Activated CD4-positive, alpha-beta T cell treated with anti-CD3 and anti-CD28 coated beads, Interleukin-2, amount 10 ng/mL, durations not matched to agents 7 days and 5 days (primary cell): Measurements from ENCODE around the gene MTUS2. TPM values are rescaled to one million over a fixed set of nuclear protein-coding genes. Genes with fewer than 3 reads are reported as not detected.

ENCODE experiments used
- CTCF ChIA-PET: fragments of 350-600 bp; sonication (Branson Sonifier 250); formaldehyde crosslinking; loops from one replicate; lab custom pipeline; 2021; ENCODE audit warnings: antibody characterized with exemption; lab: Charles Lee
- POLR2A ChIA-PET: fragments of 350-600 bp; sonication (Branson Sonifier 250); formaldehyde crosslinking; loops from one replicate; lab custom pipeline; 2021; ENCODE audit warnings: antibody characterized with exemption; lab: Charles Lee
- DNase-seq: peaks from one replicate; pipeline ENCODE4 v3.0.0-alpha.2; 2020
- H3K27ac Mint-ChIP-seq: one replicate; pipeline ENCODE4 v1.8.0; 2021; ENCODE audit warnings: mild to moderate bottlenecking, moderate library complexity, mixed read lengths
- H3K27me3 Mint-ChIP-seq: one replicate; pipeline ENCODE4 v1.8.0; 2021; ENCODE audit warnings: mixed read lengths
- H3K36me3 Mint-ChIP-seq: one replicate; pipeline ENCODE4 v1.8.0; 2021; ENCODE audit warnings: low read depth, mixed read lengths
- H3K4me1 Mint-ChIP-seq: one replicate; pipeline ENCODE4 v1.8.0; 2021; ENCODE audit warnings: mixed read lengths
- H3K4me3 Mint-ChIP-seq: one replicate; pipeline ENCODE4 v1.8.0; 2021; ENCODE audit warnings: mild to moderate bottlenecking, moderate library complexity, mixed read lengths
- H3K9me3 Mint-ChIP-seq: one replicate; pipeline ENCODE4 v1.8.0; 2021; ENCODE audit warnings: mixed read lengths
- total RNA-seq, 2 experiments: library from RNA; stranded (reverse); gene quantifications; one replicate each; pipeline ENCODE4 v1.2.3, GENCODE V29; 2021

MTUS2 gene
- total RNA-seq, 2 experiments from 2014 or later: not detected

- Mint-ChIP-seq H3K9me3 (no peaks in the 10 kb centered on the region), H3K36me3 (no peaks in the 10 kb centered on the region), H3K4me1 (no peaks in the 10 kb centered on the region), H3K4me3 (no peak overlapping the region), H3K27ac (no peak overlapping the region), H3K27me3 (peaks cover 2% of the 10 kb centered on the region)
- ChIA-PET POLR2A (no interaction called here), CTCF (no interaction called here)
- no peak for DNase-seq
These were observed 45.8 kb downstream of the MTUS2 start for GRCh38 chr13:28865951-28866350.

- H3K36me3 Mint-ChIP-seq: no peaks in the 10 kb centered on the region
- POLR2A ChIA-PET: no interaction called here
- no peak for DNase-seq
- H3K27me3 Mint-ChIP-seq: peaks cover 2% of the 10 kb centered on the region
- H3K9me3 Mint-ChIP-seq: peaks cover under 1% of the 10 kb centered on the region
- H3K4me1 Mint-ChIP-seq: no peaks in the 10 kb centered on the region
- CTCF ChIA-PET: no interaction called here
- H3K27ac Mint-ChIP-seq: no peak overlapping the region
- no peak overlapping the region for H3K4me3 Mint-ChIP-seq
These were observed 46.8 kb downstream of the MTUS2 start for GRCh38 chr13:28866932-28867331.

- Mint-ChIP-seq H3K9me3 (peaks cover 5% of the 10 kb centered on the region), H3K27me3 (peaks cover 2% of the 10 kb centered on the region), H3K36me3 (no peaks in the 10 kb centered on the region), H3K27ac (no peak overlapping the region), H3K4me3 (no peak overlapping the region), H3K4me1 (no peaks in the 10 kb centered on the region)
- CTCF ChIA-PET: no interaction called here
- DNase-seq: no peak
- POLR2A ChIA-PET: no interaction called here
These were observed 47.4 kb downstream of the MTUS2 start for GRCh38 chr13:28867564-28867963.

- Mint-ChIP-seq H3K9me3 (peaks cover 10% of the 10 kb centered on the region), H3K27me3 (no peaks in the 10 kb centered on the region), H3K4me1 (no peaks in the 10 kb centered on the region), H3K27ac (no peak overlapping the region), H3K36me3 (no peaks in the 10 kb centered on the region), H3K4me3 (no peak overlapping the region)
- ChIA-PET POLR2A (no interaction called here), CTCF (no interaction called here)
- no peak for DNase-seq
These were observed 52.5 kb downstream of the MTUS2 start for GRCh38 chr13:28872427-28873176.

- H3K27me3 Mint-ChIP-seq: no peaks in the 10 kb centered on the region
- ChIA-PET CTCF (no interaction called here), POLR2A (no interaction called here)
- no peak overlapping the region for H3K27ac Mint-ChIP-seq
- peaks cover 10% of the 10 kb centered on the region for H3K9me3 Mint-ChIP-seq
- H3K4me1 Mint-ChIP-seq: no peaks in the 10 kb centered on the region
- H3K36me3 Mint-ChIP-seq: no peaks in the 10 kb centered on the region
- DNase-seq: no peak
- H3K4me3 Mint-ChIP-seq: no peak overlapping the region
These were observed 55.9 kb downstream of the MTUS2 start for GRCh38 chr13:28875846-28876615.

GRCh38 chr13:28877408-28877807, 57.3 kb downstream of the MTUS2 start:
- H3K27ac Mint-ChIP-seq: no peak overlapping the region
- peaks cover 6% of the 10 kb centered on the region for H3K9me3 Mint-ChIP-seq
- no peaks in the 10 kb centered on the region for H3K27me3 Mint-ChIP-seq
- DNase-seq: no peak
- CTCF ChIA-PET: interaction anchor here (0.7 kb wide), 1 partner anchor 56 kb away, joined by 3 read pairs; no protein-coding TSS in a partner anchor
- POLR2A ChIA-PET: no interaction called here
- no peaks in the 10 kb centered on the region for H3K4me1 Mint-ChIP-seq
- H3K36me3 Mint-ChIP-seq: no peaks in the 10 kb centered on the region
- no peak overlapping the region for H3K4me3 Mint-ChIP-seq

GRCh38 chr13:28885181-28885580, 65.0 kb downstream of the MTUS2 start:
- Mint-ChIP-seq H3K27me3 (no peaks in the 10 kb centered on the region), H3K27ac (no peak overlapping the region), H3K36me3 (no peaks in the 10 kb centered on the region), H3K4me3 (no peak overlapping the region), H3K4me1 (no peaks in the 10 kb centered on the region), H3K9me3 (no peaks in the 10 kb centered on the region)
- POLR2A ChIA-PET: no interaction called here
- no peak for DNase-seq
- CTCF ChIA-PET: no interaction called here

- H3K4me3 Mint-ChIP-seq: no peak overlapping the region
- H3K27ac Mint-ChIP-seq: no peak overlapping the region
- ChIA-PET CTCF (no interaction called here), POLR2A (no interaction called here)
- no peaks in the 10 kb centered on the region for H3K36me3 Mint-ChIP-seq
- H3K27me3 Mint-ChIP-seq: no peaks in the 10 kb centered on the region
- H3K4me1 Mint-ChIP-seq: no peaks in the 10 kb centered on the region
- DNase-seq: no peak
- no peaks in the 10 kb centered on the region for H3K9me3 Mint-ChIP-seq
These were observed 69.1 kb downstream of the MTUS2 start for GRCh38 chr13:28889086-28889732.

GRCh38 chr13:28890712-28891111, 70.6 kb downstream of the MTUS2 start:
- CTCF ChIA-PET: no interaction called here
- POLR2A ChIA-PET: no interaction called here
- Mint-ChIP-seq H3K27ac (no peak overlapping the region), H3K36me3 (no peaks in the 10 kb centered on the region), H3K9me3 (no peaks in the 10 kb centered on the region), H3K4me3 (no peak overlapping the region), H3K27me3 (no peaks in the 10 kb centered on the region), H3K4me1 (no peaks in the 10 kb centered on the region)
- no peak for DNase-seq

GRCh38 chr13:28918030-28918429, 97.9 kb downstream of the MTUS2 start:
- no peaks in the 10 kb centered on the region for H3K27me3 Mint-ChIP-seq
- H3K9me3 Mint-ChIP-seq: peaks cover 16% of the 10 kb centered on the region
- H3K27ac Mint-ChIP-seq: no peak overlapping the region
- POLR2A ChIA-PET: no interaction called here
- no peak overlapping the region for H3K4me3 Mint-ChIP-seq
- H3K36me3 Mint-ChIP-seq: no peaks in the 10 kb centered on the region
- H3K4me1 Mint-ChIP-seq: no peaks in the 10 kb centered on the region
- DNase-seq: no peak
- CTCF ChIA-PET: no interaction called here

- ChIA-PET CTCF (no interaction called here), POLR2A (no interaction called here)
- no peak for DNase-seq
- no peaks in the 10 kb centered on the region for H3K4me1 Mint-ChIP-seq
- H3K27me3 Mint-ChIP-seq: no peaks in the 10 kb centered on the region
- H3K4me3 Mint-ChIP-seq: no peak overlapping the region
- H3K9me3 Mint-ChIP-seq: peaks cover 4% of the 10 kb centered on the region
- H3K27ac Mint-ChIP-seq: no peak overlapping the region
- H3K36me3 Mint-ChIP-seq: no peaks in the 10 kb centered on the region
These were observed 102.2 kb downstream of the MTUS2 start for GRCh38 chr13:28922341-28922740.

- Mint-ChIP-seq H3K27ac (no peak overlapping the region), H3K4me1 (no peaks in the 10 kb centered on the region), H3K4me3 (no peak overlapping the region), H3K9me3 (no peaks in the 10 kb centered on the region), H3K36me3 (no peaks in the 10 kb centered on the region), H3K27me3 (no peaks in the 10 kb centered on the region)
- DNase-seq: no peak
- ChIA-PET CTCF (no interaction called here), POLR2A (no interaction called here)
These were observed 115.0 kb downstream of the MTUS2 start for GRCh38 chr13:28935104-28935503.

- Mint-ChIP-seq H3K27ac (no peak overlapping the region), H3K36me3 (no peaks in the 10 kb centered on the region), H3K4me3 (no peak overlapping the region), H3K4me1 (no peaks in the 10 kb centered on the region), H3K27me3 (peaks cover 3% of the 10 kb centered on the region), H3K9me3 (no peaks in the 10 kb centered on the region)
- ChIA-PET CTCF (no interaction called here), POLR2A (no interaction called here)
- DNase-seq: no peak
These were observed 122.8 kb downstream of the MTUS2 start for GRCh38 chr13:28942906-28943305.
